ENCODE data around the gene SLC39A1. TPM values are rescaled to one million over a fixed set of nuclear protein-coding genes. Genes with fewer than 3 reads are reported as not detected.

Gene SLC39A1
- total RNA-seq, 4 donors from 2014 or later = 37.1 to 63.2 (median 47.9) TPM

DNA sequence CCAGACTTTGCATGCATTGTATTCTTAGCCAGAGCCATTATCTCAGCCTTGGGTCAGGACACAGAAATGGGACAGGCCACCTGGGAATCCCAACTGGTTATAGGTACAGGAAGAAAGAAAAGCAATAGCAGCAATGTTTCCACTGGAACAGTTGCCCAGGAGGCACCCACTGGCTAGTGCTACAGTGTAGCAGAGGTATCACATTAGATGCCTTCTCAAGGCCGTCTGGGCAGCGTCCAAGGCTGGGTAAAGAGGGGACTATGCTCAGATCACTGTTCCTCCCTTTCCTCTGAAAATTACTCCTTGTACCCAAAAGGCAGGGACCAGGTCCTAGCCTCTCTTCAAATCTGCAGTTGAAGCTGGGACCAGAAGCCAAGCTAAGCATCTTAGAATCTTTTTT, 7.0 kb upstream of the SLC39A1 start:
- Histone ChIP-seq H3K27ac (no peak overlapping the region), H3K36me3 (peaks cover 0 to 27% of the 10 kb centered on the region in 2 donors), H3K9me3 (no peaks in the 10 kb centered on the region), H3K4me3 (no peak overlapping the region), H3K4me1 (peaks cover 18 to 20% of the 10 kb centered on the region in 2 donors), H3K27me3 (no peaks in the 10 kb centered on the region)
- DNase-seq = no peak
- no peak for ATAC-seq
- in situ Hi-C loops (cut with MboI; ENCODE audit: low sequenced_read_pairs in 4 of 4) (loop anchor here in 1 of 4 donors (10.0 kb wide), 1 partner anchor 156 kb away; no protein-coding TSS in a partner anchor), intact Hi-C loops (cut with DNase I; ENCODE audit: low total_unique reads) (no loop called here)
- TF ChIP-seq, protein P1, sequence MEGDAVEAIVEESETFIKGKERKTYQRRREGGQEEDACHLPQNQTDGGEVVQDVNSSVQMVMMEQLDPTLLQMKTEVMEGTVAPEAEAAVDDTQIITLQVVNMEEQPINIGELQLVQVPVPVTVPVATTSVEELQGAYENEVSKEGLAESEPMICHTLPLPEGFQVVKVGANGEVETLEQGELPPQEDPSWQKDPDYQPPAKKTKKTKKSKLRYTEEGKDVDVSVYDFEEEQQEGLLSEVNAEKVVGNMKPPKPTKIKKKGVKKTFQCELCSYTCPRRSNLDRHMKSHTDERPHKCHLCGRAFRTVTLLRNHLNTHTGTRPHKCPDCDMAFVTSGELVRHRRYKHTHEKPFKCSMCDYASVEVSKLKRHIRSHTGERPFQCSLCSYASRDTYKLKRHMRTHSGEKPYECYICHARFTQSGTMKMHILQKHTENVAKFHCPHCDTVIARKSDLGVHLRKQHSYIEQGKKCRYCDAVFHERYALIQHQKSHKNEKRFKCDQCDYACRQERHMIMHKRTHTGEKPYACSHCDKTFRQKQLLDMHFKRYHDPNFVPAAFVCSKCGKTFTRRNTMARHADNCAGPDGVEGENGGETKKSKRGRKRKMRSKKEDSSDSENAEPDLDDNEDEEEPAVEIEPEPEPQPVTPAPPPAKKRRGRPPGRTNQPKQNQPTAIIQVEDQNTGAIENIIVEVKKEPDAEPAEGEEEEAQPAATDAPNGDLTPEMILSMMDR (IDR thresholded peaks at IDR 0.05 in 4 of 5, conservative IDR thresholded peaks at IDR 0.05 in 1 of 5) = no peak
- no peak for TF ChIP-seq POLR2A (IDR thresholded peaks at IDR 0.05)

DNA sequence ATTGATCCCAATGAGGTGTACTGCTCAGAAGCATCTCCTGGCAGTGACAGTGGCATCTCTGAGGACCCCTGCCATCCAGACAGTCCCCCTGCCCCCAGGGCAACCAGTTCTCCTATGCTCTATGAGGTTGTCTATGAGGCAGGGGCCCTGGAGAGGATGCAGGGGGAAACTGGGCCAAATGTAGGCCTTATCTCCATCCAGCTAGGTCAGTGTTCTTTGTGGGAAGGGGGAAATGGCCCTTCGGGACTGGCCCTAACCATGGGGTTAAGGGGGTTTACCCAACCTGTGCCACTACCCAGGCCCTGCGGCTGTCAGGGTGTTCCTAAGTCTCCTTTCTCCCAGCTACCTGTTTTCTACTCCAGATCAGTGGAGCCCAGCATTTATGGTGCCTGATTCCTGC, 5.6 kb upstream of the SLC39A1 start:
- no peaks in the 10 kb centered on the region for H3K9me3 ChIP-seq
- no peak overlapping the region for H3K4me3 ChIP-seq
- H3K27ac ChIP-seq = peak overlapping the region in 2 of 4 donors; percentile 87 to 90
- no peaks in the 10 kb centered on the region for H3K27me3 ChIP-seq
- intact Hi-C loops (cut with DNase I; ENCODE audit: low total_unique reads) = no loop called here
- H3K36me3 ChIP-seq = peaks cover 0 to 13% of the 10 kb centered on the region in 2 donors
- ATAC-seq (no peak), DNase-seq (no peak)
- peaks cover 25 to 26% of the 10 kb centered on the region in 2 donors for H3K4me1 ChIP-seq
- TF ChIP-seq, protein P1 (IDR thresholded peaks at IDR 0.05 in 4 of 5, conservative IDR thresholded peaks at IDR 0.05 in 1 of 5) = no peak
- no peak for TF ChIP-seq POLR2A (IDR thresholded peaks at IDR 0.05)
- in situ Hi-C loops (cut with MboI; ENCODE audit: low sequenced_read_pairs in 4 of 4) = loop anchor here in 1 of 4 donors (10.0 kb wide), 1 partner anchor 294 kb away; the partner anchor contains the start of genes ILF2 and NPR1

DNA sequence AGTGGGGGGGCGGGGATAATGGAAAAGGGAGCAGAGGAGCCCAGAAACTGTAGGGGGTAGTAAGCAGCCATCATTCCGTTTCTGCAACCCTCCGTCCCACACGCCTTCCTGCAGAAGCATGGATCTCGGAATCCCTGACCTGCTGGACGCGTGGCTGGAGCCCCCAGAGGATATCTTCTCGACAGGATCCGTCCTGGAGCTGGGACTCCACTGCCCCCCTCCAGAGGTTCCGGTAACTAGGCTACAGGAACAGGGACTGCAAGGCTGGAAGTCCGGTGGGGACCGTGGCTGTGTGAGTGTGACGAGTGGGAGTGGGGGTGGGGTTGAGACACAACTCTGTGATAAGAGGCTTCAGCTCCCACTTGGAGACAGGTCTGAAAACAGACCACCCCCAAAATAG, 5.1 kb upstream of the SLC39A1 start:
- peak overlapping the region; percentile 87 to 94 (median 90) for H3K27ac ChIP-seq
- no peaks in the 10 kb centered on the region for H3K9me3 ChIP-seq
- H3K4me1 ChIP-seq = peaks cover 26 to 28% of the 10 kb centered on the region in 2 donors
- peak overlapping the region; percentile 56 to 68 (median 62) for H3K4me3 ChIP-seq
- no peak for TF ChIP-seq POLR2A (IDR thresholded peaks at IDR 0.05)
- TF ChIP-seq, protein P1 (IDR thresholded peaks at IDR 0.05 in 4 of 5, conservative IDR thresholded peaks at IDR 0.05 in 1 of 5) = no peak
- ATAC-seq (no peak), DNase-seq (no peak)
- H3K27me3 ChIP-seq = no peaks in the 10 kb centered on the region
- in situ Hi-C loops (cut with MboI; ENCODE audit: low sequenced_read_pairs in 4 of 4) = loop anchor here in 1 of 4 donors (10.0 kb wide), 1 partner anchor 294 kb away; the partner anchor contains the start of genes ILF2 and NPR1
- intact Hi-C loops (cut with DNase I; ENCODE audit: low total_unique reads) = no loop called here
- peaks cover 0 to 8% of the 10 kb centered on the region in 2 donors for H3K36me3 ChIP-seq

DNA sequence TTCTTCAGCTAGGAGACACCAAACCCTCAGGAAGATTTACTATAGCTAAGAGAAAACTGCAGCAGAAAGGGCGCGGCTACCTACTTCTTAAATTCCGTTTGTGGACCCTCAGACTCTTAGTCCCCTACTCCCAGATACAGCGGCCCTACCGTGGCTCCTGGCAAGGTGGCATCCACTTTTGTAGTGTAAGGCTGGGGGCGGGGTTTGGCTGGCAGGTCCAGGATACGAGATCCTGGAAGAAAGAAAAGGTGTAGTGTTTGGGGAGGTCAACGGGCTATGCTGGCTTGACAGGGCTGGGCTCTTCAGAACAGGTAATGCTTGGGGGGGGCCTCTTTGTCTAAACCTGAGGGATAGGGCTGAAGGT, 4.6 kb upstream of the SLC39A1 start:
- H3K9me3 ChIP-seq = no peaks in the 10 kb centered on the region
- peak overlapping the region; percentile 87 to 94 (median 90) for H3K27ac ChIP-seq
- no peak for ATAC-seq
- TF ChIP-seq, protein P1 (IDR thresholded peaks at IDR 0.05 in 4 of 5, conservative IDR thresholded peaks at IDR 0.05 in 1 of 5) = no peak
- no peak for TF ChIP-seq POLR2A (IDR thresholded peaks at IDR 0.05)
- intact Hi-C loops (cut with DNase I; ENCODE audit: low total_unique reads) (loop anchor here (1.0 kb wide), 1 partner anchor 18 kb away; the partner anchor contains the start of gene RAB13), in situ Hi-C loops (cut with MboI; ENCODE audit: low sequenced_read_pairs in 4 of 4) (loop anchor here in 1 of 4 donors (10.0 kb wide), 1 partner anchor 293 kb away; the partner anchor contains the start of genes ILF2 and NPR1)
- H3K36me3 ChIP-seq = peaks cover 0 to 3% of the 10 kb centered on the region in 2 donors
- DNase-seq = peak in 1 of 2 donors; percentile 57
- H3K4me1 ChIP-seq = peaks cover 26 to 28% of the 10 kb centered on the region in 2 donors
- peak overlapping the region; percentile 56 to 68 (median 62) for H3K4me3 ChIP-seq
- H3K27me3 ChIP-seq = no peaks in the 10 kb centered on the region

Data from gastrocnemius medialis (tissue), 4 donors.